NCI-H748 (cell line): ENCODE measurements around the gene OR7A10.

Experiments
- DNase-seq: peaks from one replicate; lab custom pipeline; 2025; ENCODE audit not compliant: unreplicated experiment; lab: John Stamatoyannopoulos, UW

The OR7A10 gene

DNA sequence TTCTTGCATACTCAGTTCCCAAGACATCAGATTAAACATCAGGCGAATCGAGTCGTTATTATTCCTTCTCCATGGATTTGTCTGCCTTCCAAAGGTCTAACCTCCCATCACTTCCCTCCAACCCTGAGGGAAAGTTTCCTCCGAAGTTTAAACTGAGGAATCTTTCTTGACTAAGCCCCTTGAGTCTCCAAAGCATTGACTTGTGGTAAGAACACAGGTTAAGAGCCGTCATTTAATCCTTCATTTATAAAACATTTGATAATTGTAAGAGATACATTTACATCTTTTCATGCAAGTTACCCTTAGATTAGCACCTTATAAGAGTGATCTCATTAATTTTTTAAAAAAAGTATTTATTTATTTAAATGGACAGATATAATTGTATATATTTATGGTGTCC, at the start of gene OR7A10:
TSS of gene OR7A10 (minus strand) at position 101 of the 400 bp plus-strand sequence. CDS start 7,045 bp downstream, outside the sequence.
- DNase-seq, result no peak

DNA sequence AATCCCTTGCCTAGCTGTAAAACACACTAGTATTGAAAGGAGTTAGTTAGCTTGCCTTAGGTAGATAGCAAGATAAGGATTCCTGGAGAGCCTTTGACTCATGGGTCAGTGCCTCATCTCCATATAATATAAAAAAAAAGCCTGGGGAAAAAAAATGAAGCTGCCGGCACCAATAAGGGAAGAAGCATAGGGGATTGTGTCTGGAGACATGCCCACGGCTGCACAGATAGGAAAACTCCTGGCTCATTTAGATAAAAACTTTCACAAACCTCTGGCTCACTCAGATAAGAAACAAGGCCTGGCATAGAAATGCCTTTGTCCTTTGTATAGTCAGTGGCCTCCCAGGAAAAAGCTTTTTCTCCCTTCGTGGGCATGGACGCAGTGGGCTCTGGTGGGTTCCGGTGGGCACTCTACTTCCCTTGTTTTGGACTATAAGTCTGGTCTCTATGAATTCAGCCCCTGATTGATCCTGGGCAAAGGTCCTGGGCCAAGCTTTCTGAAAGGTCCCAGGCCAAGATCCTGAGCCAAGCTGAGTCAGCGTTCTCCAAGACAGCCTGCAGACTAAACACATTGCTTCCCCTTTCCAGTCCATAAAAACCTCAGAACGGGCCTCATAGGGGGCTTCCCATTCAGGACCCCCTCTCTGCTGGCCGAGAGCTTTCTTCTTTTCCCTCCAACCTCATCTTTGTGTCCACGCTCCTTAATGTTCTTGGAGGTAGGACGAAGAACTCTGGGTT, 42.1 kb upstream of the OR7A10 start:
- no peak for DNase-seq

DNA sequence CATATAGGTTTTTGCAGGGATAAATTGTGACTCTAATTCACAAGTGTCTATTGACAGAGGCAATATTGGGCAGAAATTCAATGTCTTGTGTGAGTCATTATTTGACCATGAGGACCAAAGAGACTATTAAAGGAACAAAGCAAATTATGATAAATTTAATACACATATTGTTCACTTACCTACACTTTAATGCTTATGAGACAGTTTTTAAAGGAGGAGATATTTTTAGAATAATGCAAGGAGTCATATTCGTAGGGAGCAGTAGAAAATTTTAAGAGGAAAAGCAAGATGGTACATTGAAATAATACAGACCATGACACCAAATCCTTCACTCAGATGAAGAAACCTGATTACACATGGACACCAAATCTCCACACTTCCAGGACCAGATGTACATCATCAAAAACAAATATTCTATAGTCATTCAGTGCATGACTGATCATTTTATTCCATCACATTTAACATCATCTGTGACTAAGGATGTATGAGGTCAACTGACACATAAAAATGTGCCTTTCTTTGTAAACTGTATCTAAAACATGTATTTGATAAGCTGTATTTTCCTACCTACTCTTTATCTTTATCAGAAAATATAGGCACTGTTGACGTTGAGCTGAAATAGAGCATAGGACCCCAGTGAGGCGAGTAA, 41.4 kb upstream of the OR7A10 start:
- no peak for DNase-seq

DNA sequence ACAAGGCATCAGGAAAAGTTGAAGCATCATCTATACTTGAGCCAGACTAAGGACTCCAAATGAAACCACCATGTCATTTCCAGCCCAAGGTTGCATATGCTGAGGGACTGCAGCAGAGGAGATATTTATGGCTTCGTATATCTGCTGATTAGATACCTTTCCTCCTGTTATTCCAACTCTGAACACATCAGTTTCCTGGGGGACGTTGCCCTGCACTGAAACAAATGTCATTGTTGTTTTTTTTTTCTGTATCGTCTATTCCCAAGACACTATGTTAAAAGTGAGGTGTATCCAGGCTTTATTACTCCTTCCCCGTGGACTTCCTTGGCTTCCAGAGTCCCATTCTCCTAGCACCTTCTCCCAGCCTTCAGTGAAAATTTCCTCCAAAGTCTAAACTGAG, 37.3 kb upstream of the OR7A10 start, which contains the start of gene OR7A17:
TSS of gene OR7A17 (minus strand) at position 101 of the 400 bp plus-strand sequence. CDS start 4,777 bp downstream, outside the sequence.
- no peak for DNase-seq

DNA sequence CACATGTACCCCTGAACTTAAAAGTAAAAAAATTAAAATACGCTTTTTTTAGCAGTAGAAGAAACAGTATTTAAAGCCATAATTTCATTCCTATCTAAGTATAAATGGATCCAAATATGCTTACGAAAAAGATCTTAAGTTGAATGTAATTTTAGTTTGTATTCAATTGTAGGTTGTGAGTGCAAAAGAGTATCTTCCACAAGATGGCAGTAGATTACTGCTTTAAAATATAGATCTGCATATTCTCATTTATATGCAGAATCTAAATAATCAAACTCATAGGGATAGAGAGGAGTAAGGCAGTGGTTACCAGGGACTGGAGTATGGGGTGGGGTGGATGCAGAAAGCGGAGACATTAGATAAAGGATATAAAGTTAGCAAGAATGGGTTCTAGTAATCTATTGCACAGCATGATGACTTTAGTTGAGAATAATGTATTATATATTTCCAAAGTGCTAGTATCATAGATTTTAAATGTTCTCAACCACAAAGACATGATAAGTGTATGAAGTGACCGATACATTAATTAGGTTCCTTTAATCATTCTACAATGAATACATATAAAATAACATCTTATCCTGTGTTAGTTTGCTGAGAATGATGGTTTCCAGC, 23.0 kb upstream of the OR7A10 start:
- DNase-seq, result peak; percentile 0

DNA sequence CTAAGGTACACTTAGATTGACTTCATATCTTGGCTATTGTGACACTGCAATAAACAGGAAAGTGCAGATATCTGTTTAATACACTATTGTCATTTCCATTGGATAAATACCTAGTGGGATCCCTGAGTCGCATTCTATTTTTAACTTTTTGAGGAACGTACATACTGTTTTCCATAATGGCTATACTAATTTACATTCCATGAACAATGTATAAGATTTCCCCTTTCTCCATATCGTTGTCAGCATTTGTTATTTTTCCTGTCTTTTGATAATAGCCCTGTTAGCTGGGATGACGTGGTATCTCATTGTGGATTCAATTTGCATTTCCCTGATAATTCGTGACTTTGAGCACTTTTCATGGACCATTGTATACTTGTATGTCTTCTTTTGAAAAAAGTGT, 19.8 kb upstream of the OR7A10 start:
- no peak for DNase-seq

DNA sequence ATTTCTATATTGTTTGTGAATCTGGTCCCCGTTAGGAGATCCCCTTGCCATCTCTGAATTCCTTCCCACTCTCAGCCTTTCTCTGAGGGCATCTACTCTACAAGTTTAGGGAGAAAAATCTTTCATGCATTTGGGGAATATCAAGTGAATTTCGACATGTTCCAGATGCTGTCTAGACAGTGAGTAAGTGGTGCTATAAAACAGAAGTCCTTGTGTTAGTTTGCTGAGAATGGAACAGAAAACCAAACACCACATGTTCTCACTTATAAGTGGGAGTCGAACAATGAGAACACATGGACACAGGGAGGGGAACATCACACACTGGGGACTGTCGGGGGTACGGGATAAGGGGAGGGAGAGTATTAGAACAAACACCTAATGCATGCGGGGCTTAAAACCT, 5.1 kb downstream of the OR7A10 start:
- no peak for DNase-seq

DNA sequence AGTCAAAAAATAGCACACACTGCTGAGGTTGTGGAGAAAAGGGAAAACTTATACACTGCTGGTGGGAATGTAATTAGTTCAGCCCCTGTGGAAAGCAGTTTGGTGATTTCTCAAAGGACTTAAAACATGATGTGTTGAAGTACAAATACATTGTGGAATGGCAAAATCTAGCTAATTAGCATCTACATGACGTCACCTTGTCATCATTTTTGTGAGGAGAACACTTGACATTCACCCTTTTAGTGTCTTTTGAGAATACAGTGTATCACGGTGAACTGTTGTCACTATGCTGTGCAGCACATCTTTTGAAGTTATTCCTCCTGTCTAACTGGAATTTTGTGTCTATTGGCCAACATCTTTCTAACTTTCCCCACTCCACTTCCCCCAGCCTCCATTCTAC, 5.6 kb downstream of the OR7A10 start:
- DNase-seq, result no peak

DNA sequence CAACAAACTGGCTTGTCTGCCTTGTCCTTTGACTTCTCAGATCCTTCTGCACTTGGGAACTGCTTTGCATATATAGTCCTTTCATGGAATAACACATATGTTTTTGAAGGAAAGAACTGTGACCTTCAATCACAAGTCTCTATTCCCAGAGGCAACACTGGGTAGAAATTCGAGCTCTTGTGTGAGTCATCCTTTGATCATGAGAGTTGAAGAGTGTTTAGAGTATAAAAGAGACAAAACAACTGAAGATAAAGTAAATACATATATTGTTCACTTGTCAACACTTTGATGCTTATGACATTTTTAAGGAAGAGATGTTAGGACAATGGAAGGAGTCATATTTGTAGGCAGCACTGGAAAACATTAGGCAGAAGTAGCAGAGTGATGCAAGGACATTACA, 8.5 kb downstream of the OR7A10 start:
- no peak for DNase-seq

DNA sequence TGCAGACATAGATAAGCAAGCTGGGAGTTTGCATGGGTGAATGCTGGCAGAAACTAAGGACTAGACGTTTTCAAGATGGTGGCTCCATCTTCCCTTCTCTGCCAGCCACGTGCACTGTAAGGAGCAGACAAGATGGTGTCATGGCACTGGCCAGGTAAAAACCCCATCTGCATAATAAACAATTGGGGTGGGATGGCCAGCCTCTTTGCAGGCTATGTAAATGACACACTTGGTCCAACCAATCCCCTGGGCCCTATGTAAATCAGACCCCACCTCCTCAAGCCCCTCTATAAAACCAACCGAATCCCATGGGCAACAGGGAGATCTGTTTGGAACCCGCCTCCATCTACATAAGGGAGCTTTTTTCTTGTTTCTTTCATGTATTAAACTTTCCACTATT, 11.3 kb downstream of the OR7A10 start:
- DNase-seq, result no peak

DNA sequence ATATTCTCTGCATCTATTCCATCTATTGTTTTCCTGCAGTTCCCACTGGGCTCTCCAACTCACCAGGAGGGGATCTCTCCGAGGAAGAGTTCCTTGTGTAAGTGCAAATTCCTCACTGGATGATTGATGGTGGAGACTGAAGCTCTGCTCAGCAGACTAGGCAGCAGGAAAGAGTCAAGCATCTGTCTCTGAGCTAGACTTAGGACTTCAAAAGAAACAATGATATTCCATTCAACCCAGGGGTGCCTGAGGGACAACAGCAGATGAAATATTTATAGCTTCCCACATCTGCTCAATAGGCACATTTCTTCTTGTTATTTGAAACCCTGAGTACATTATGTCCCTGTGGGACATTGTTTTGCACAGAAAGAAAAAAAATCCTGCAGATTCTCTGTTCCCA, 13.7 kb downstream of the OR7A10 start, which contains the start of the genes OR7A5 and OR7C1:
TSS of gene OR7A5 (minus strand) at position 175 of the 400 bp plus-strand sequence. CDS start 6,944 bp downstream, outside the sequence.
TSS of gene OR7C1 (minus strand) at position 175 of the 400 bp plus-strand sequence. CDS start 35,049 bp downstream, outside the sequence.
- no peak for DNase-seq

DNA sequence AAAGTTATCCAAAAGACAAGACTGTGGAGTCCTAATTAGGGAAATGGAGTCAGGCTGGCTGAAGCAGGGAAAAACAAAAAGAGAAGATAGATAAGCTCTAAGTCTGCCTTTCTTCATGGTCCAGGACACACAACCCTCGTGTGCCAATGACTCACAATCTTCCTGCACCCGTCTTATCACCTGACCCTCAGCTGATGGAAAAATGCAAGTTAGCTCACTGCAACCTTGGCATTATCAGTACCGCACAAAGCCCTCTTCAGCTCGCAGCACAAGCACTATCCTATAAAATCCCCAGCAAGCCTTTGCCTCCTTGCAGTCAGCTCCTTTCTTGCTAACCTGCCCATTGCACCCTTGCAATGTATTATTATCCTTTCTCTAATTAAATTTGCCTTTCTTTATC, 18.0 kb downstream of the OR7A10 start:
- no peak for DNase-seq

DNA sequence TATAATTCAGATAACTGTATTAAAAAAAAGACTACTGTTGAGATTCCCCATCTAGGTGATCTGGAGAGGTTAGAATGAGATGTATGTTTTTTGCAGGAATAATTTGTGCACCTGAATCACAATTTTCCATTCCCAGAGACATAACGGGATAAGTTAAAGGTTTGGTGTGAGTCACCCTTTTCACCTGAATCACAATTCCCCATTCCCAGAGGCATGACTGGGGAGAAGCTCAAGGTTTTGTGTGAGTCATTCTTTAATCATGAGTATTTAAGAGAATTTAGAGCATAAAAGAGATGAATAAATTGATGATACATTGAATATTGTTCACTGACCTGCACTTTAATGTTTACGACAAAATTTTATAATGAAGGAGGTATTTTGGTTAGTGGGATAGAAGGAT, 22.7 kb downstream of the OR7A10 start:
- no peak for DNase-seq

DNA sequence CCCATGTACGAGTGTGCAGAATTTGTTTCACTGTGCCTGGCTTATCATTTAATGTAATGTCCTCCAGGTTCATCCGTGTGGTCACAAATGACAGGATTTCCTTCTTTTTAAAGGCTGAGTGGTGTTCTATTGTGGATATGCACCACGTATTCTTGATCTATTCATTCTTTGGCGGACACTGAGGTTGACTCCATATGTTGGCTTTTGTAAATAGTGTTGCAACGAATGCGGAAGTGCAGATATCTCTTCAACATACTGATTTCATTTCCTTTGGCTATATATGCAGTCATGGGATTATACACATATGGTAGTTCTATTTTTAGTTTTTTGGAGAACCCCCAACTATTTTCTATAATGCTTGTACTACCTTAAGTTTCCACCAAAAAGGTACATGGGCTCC, 26.8 kb downstream of the OR7A10 start:
- no peak for DNase-seq

DNA sequence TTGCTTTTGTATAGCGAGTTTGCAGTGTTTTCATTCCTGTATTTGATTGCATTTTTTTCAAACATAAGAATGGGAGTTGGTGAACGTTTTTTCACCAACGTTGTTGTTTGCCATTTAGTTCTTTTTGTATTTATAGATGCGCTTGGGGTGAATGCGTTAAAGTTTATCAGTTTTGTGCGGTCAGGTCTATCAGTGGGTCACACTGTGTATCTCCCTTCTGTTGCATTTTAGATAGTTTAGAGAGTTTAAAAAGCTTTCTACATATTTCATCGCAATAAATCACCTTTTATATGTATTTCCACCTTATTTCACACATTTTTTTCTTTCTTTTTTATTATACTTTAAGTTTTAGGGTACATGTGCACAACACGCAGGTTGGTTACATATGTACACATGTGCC, 30.1 kb downstream of the OR7A10 start:
- no peak for DNase-seq

DNA sequence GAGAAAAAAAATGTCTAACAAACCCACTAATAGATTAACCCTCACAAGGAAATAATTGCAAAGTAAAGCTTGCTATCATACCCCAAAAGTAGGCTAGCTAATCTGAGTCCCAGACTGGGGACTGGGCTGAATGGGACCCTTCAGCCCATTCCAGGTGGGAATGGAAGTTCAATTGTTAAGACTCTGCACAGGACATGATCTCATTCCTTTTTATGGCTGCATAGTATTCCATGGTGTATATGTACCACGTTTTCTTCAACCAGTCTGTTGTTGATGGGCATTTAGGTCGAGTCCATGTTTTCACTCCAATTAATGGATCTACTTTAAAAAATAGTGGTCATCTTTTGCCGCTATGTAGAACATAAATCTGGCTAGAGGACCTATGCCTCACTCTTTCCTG, 31.7 kb downstream of the OR7A10 start:
- no peak for DNase-seq

DNA sequence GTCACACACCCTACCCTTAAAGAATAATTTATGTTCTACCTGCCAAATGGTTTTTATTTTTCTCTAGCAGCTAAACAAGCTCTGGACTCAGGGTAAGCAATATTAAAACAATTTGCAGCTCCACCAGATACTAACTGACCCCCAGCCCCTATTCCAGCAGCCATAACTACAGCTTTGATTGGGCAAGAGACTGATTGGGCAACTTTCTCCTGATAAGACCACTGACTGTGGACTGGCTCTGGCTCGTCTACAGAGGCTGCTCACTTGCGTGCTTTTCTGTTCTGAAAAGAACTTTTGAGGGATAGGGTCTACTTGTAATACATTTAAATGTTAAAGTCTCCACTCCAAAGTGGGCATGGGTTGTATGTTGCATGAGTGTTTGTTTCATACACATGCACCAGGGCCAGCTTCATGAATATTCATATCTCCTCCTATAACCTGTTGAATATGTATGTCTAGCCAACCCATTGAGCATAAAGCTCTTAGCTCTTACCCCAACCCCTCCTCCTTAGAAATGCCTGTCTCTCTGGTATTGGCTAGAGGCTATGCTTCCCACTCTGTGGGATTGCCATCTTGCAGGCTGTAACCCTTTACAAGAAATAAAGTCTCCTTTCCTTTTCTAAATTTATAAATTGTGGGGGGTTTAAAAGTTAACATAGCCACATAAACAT, 33.6 kb downstream of the OR7A10 start:
- no peak for DNase-seq

DNA sequence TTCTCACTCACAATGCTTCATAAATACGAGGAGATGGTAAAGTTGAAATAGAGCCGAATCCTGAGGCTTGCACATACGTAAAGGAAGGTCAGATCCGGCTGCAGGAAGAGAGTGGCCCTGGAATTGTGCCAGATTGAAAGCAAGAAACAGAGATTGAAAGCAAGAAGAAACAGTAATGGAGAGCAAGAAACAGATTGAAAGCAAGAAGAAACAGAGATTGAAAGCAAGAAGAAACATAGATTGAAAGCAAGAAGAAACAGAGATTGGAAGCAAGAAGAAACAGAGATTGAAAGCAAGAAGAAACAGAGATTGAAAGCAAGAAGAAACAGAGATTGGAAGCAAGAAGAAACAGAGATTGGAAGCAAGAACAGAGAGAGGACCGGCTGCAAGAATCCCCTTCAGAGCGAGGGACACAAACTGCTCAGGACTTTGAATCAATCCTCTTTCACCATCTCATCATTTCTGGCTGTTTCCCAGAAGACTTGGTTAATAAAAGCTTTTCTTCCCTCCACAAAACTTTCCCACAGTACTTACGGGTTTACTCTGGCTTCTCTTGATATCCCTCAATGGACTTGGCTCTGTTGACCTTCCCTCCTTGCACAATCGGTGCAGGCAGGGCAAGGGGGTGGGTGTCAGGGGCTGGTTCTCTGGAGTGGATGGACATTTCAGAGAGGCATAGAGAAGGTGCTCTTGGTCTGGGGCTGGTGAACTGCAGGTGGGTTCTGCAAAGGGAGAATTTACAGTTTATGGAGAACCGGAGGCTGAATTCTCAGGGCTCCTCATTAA, 39.3 kb downstream of the OR7A10 start:
- no peak for DNase-seq

DNA sequence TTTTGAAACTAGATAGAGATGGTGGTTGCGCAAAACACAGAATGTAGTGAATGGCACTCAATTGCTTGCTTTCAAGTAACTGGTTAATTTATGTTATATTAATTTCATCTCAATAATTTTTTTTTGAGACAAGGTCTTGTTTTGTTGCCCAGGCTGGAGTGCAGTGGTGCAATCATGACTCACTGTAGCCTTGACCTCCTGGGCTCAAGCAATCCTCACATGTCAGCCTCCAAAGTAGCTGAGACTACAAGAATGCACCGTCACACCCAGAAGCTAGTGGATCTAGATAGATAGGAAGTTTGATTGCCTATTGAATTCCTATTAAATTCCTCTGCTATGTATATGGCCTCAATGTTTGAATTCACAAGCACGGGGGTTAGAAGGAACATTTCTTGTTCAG, 44.0 kb downstream of the OR7A10 start:
- no peak for DNase-seq

DNA sequence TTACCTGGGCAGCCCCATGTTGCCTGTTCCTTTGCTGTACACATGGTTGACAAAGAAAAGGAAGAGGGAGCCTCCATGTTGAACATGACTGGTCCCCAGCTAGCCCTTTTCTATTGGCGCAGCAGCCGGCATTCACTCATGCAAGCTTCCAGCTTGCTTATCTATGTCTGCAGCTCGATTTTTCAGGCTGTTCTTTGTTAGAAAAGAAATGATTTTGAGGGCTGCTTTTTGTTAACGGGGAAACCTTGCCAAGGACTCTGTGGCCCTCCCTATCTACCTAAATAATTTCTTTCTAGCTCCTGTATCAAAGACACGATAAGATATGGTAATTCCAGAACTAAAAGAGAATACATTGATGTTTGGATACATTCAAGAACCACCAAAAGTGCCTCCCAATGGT, 50.0 kb downstream of the OR7A10 start:
- no peak for DNase-seq

DNA sequence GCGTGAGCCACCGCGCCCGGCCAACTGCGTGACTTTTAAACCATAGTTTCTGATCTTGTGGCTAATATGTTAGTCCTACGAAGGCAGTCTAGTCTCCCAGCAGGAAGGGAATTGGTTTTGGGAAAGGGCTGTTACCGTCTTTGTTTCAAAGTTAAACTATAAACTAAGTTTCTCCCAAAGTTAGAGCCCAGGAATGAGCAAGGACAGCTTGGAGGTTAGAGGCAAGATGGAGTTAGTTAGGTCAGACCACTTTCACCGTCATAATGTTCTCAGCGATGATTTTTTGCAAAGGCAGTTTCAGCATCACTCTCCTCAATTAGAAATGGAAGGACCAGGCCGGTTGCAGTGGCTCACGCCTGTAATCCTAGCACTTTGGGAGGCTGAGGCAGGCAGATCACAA, 52.7 kb downstream of the OR7A10 start:
- no peak for DNase-seq
